Activated gamma-delta T cell (primary cell): ENCODE data around the gene TMEM8B.
A peak's percentile ranks its signal among the peaks of the same experiment; 100 is the strongest.

Source experiments
- DNase-seq: peaks from one replicate; lab custom pipeline; 2025; lab: John Stamatoyannopoulos, UW

Gene TMEM8B

GRCh38 chr9:35810122-35810521 lies 18.9 kb upstream of the TMEM8B start:
- DNase-seq: no peak

- DNase-seq: no peak
Observed at GRCh38 chr9:35811381-35812024, 17.5 kb upstream of the TMEM8B start.

GRCh38 chr9:35812025-35812602 lies 16.9 kb upstream of the TMEM8B start, which contains the start of gene SPAG8:
TSS of gene SPAG8 (minus strand) at chr9:35812262. CDS start at chr9:35812147, 115 bp downstream.
- DNase-seq: peak; percentile 96

GRCh38 chr9:35813434-35814105 lies 15.5 kb upstream of the TMEM8B start:
- no peak for DNase-seq

- DNase-seq: no peak
Observed at GRCh38 chr9:35814106-35814840, 14.8 kb upstream of the TMEM8B start.

GRCh38 chr9:35814841-35815543 lies 14.0 kb upstream of the TMEM8B start, which contains the start of gene HINT2:
TSS of gene HINT2 (minus strand) at chr9:35815042. CDS start at chr9:35814979, 63 bp downstream.
- DNase-seq: peak; percentile 81

GRCh38 chr9:35816708-35817107 lies 12.3 kb upstream of the TMEM8B start:
- DNase-seq: no peak

GRCh38 chr9:35818341-35818740 lies 10.7 kb upstream of the TMEM8B start:
- DNase-seq: no peak

GRCh38 chr9:35820076-35820475 lies 9.0 kb upstream of the TMEM8B start:
- no peak for DNase-seq

GRCh38 chr9:35822926-35823325 lies 6.1 kb upstream of the TMEM8B start:
- no peak for DNase-seq

GRCh38 chr9:35826071-35826701 lies 2.8 kb upstream of the TMEM8B start:
- DNase-seq: no peak

- DNase-seq: no peak
Observed at GRCh38 chr9:35827486-35827885, 1.5 kb upstream of the TMEM8B start.

GRCh38 chr9:35828716-35829083 lies 328 bp upstream of the TMEM8B start, which contains the start of gene FAM221B:
TSS of gene FAM221B (minus strand) at chr9:35828732. CDS start at chr9:35826161, 2,571 bp downstream.
- no peak for DNase-seq

- no peak for DNase-seq
Observed at GRCh38 chr9:35829764-35830096, 702 bp downstream of the TMEM8B start.

GRCh38 chr9:35831040-35831439 lies 2.0 kb downstream of the TMEM8B start:
- no peak for DNase-seq

- DNase-seq: no peak
Observed at GRCh38 chr9:35832814-35833213, 3.8 kb downstream of the TMEM8B start.

- DNase-seq: no peak
Observed at GRCh38 chr9:35834260-35835215, 5.5 kb downstream of the TMEM8B start.

- DNase-seq: no peak
Observed at GRCh38 chr9:35835216-35835632, 6.2 kb downstream of the TMEM8B start.

GRCh38 chr9:35835766-35836165 lies 6.7 kb downstream of the TMEM8B start:
- no peak for DNase-seq

GRCh38 chr9:35836595-35836994 lies 7.6 kb downstream of the TMEM8B start:
- no peak for DNase-seq
